ENCODE measurements around the gene HAT1.

HAT1 gene

DNA sequence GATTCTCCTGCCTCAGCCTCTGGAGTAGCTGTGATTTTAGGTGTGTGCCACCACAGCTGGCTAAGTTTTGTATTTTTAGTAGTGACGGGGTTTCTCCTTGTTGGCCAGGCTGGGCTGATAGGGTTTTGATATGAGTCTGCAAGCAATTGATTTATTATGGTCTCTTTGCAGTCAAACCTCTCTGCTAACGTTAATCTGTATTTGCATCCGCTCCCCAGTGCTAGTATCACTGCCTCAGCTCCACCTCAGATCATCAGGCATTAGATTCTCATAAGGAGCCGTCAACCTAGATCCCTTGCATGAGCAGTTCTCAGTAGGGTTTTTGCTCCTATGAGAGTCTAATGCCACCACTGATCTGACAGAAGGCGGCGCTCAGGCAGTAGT, 19.0 kb downstream of the HAT1 start:
- H3K4me1 ChIP-seq (ENCODE audit: insufficient read depth, low read length), result no peaks in the 10 kb centered on the region
- no peaks in the 10 kb centered on the region for H3K9me3 ChIP-seq (ENCODE audit: insufficient read depth, low read length, severe bottlenecking)
- no peak overlapping the region for H3K4me3 ChIP-seq (ENCODE audit: low read depth in 1 of 2, low read length in 2 of 2)
- ATAC-seq (ENCODE audit: insufficient read depth, low read depth) (0 out of 3 replicates have a peak, but pooled peaks have one; percentile 29), DNase-seq (no peak)
- H3K36me3 ChIP-seq (ENCODE audit: insufficient read depth, low read length), result peaks cover 26% of the 10 kb centered on the region
- H3K4me2 ChIP-seq (ENCODE audit: insufficient read depth, low read length), result no peak overlapping the region
- H3K27me3 ChIP-seq (ENCODE audit: insufficient read depth, low read length, poor library complexity), result no peaks in the 10 kb centered on the region
- no peak overlapping the region for H2AFZ ChIP-seq (ENCODE audit: low read depth, low read length)
- no peak overlapping the region for H3K27ac ChIP-seq (ENCODE audit: low read length)
- peaks cover 98% of the 10 kb centered on the region for H3K79me2 ChIP-seq (ENCODE audit: insufficient read depth, low read length)
- TF ChIP-seq, protein P1, sequence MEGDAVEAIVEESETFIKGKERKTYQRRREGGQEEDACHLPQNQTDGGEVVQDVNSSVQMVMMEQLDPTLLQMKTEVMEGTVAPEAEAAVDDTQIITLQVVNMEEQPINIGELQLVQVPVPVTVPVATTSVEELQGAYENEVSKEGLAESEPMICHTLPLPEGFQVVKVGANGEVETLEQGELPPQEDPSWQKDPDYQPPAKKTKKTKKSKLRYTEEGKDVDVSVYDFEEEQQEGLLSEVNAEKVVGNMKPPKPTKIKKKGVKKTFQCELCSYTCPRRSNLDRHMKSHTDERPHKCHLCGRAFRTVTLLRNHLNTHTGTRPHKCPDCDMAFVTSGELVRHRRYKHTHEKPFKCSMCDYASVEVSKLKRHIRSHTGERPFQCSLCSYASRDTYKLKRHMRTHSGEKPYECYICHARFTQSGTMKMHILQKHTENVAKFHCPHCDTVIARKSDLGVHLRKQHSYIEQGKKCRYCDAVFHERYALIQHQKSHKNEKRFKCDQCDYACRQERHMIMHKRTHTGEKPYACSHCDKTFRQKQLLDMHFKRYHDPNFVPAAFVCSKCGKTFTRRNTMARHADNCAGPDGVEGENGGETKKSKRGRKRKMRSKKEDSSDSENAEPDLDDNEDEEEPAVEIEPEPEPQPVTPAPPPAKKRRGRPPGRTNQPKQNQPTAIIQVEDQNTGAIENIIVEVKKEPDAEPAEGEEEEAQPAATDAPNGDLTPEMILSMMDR (IDR thresholded peaks at IDR 0.05; ENCODE audit: borderline replicate concordance, extremely low read depth, low read length, poor library complexity, severe bottlenecking), result no peak
- TF ChIP-seq EZH2 (IDR thresholded peaks at IDR 0.05; ENCODE audit: borderline replicate concordance, low read depth, low read length, severe bottlenecking), result no peak
- H4K20me1 ChIP-seq (ENCODE audit: insufficient read depth, low read length), result peaks cover 45% of the 10 kb centered on the region
- no peak overlapping the region for H3K9ac ChIP-seq (ENCODE audit: low read depth, low read length)

DNA sequence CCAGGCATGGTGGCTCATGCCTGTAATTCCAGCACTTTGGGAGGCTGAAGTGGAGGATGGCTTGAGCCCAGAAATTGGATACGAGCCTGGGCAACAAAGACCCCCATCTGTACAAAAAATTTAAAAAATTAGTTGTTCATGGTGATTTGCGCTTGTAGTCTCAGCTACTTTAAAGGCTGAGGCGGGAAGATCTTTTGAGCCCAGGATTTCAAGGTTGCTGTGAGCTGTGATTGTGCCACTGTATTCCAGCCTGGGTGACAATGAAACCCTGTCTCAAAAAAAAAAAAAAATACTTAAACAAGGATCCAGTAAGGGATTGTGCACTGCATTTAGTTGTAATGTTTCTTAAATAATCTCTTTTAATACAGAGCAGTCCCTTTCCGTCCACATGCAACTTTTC, 21.6 kb downstream of the HAT1 start:
- ATAC-seq (ENCODE audit: insufficient read depth, low read depth), result no peak
- no peak overlapping the region for H2AFZ ChIP-seq (ENCODE audit: low read depth, low read length)
- peaks cover 25% of the 10 kb centered on the region for H4K20me1 ChIP-seq (ENCODE audit: insufficient read depth, low read length)
- no peak overlapping the region for H3K4me2 ChIP-seq (ENCODE audit: insufficient read depth, low read length)
- peaks cover 29% of the 10 kb centered on the region for H3K36me3 ChIP-seq (ENCODE audit: insufficient read depth, low read length)
- H3K9me3 ChIP-seq (ENCODE audit: insufficient read depth, low read length, severe bottlenecking), result no peaks in the 10 kb centered on the region
- H3K27ac ChIP-seq (ENCODE audit: low read length), result no peak overlapping the region
- H3K27me3 ChIP-seq (ENCODE audit: insufficient read depth, low read length, poor library complexity), result no peaks in the 10 kb centered on the region
- H3K4me1 ChIP-seq (ENCODE audit: insufficient read depth, low read length), result no peaks in the 10 kb centered on the region
- TF ChIP-seq, protein P1 (IDR thresholded peaks at IDR 0.05; ENCODE audit: borderline replicate concordance, extremely low read depth, low read length, poor library complexity, severe bottlenecking), result no peak
- no peak for TF ChIP-seq EZH2 (IDR thresholded peaks at IDR 0.05; ENCODE audit: borderline replicate concordance, low read depth, low read length, severe bottlenecking)
- no peak for DNase-seq
- H3K9ac ChIP-seq (ENCODE audit: low read depth, low read length), result no peak overlapping the region
- no peak overlapping the region for H3K4me3 ChIP-seq (ENCODE audit: low read depth in 1 of 2, low read length in 2 of 2)
- peaks cover 94% of the 10 kb centered on the region for H3K79me2 ChIP-seq (ENCODE audit: insufficient read depth, low read length)

DNA sequence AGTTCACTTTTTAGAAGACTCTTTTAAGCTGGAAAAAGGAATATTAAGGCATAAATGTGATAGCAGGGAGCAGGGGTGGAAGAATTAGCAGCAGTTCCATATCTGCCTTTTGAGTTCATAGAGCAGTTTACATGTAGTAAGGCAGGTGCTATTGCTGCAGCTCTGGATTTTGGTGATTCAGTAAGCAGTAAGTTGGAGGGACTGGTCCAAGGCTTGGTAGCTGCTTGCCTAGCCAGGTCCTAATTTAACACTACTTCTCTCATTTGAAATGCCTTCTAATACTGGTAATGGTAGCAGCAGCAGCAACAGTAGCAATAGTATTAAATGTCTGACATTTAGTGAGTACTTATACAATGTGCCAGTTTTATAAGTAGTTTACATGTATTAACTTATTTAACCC, 30.0 kb downstream of the HAT1 start:
- peaks cover 5% of the 10 kb centered on the region; the same call in 1 of the 2 replicates for H4K20me1 ChIP-seq (ENCODE audit: insufficient read depth, low read length)
- no peak overlapping the region for H3K4me3 ChIP-seq (ENCODE audit: low read depth in 1 of 2, low read length in 2 of 2)
- no peak for ATAC-seq (ENCODE audit: insufficient read depth, low read depth)
- H3K4me1 ChIP-seq (ENCODE audit: insufficient read depth, low read length), result no peaks in the 10 kb centered on the region
- no peaks in the 10 kb centered on the region for H3K27me3 ChIP-seq (ENCODE audit: insufficient read depth, low read length, poor library complexity)
- H3K36me3 ChIP-seq (ENCODE audit: insufficient read depth, low read length), result peaks cover 44% of the 10 kb centered on the region
- no peak for DNase-seq
- H2AFZ ChIP-seq (ENCODE audit: low read depth, low read length), result no peak overlapping the region
- H3K79me2 ChIP-seq (ENCODE audit: insufficient read depth, low read length), result peaks cover 50% of the 10 kb centered on the region
- no peak for TF ChIP-seq EZH2 (IDR thresholded peaks at IDR 0.05; ENCODE audit: borderline replicate concordance, low read depth, low read length, severe bottlenecking)
- TF ChIP-seq, protein P1 (IDR thresholded peaks at IDR 0.05; ENCODE audit: borderline replicate concordance, extremely low read depth, low read length, poor library complexity, severe bottlenecking), result no peak
- no peak overlapping the region for H3K27ac ChIP-seq (ENCODE audit: low read length)
- no peak overlapping the region for H3K9ac ChIP-seq (ENCODE audit: low read depth, low read length)
- H3K4me2 ChIP-seq (ENCODE audit: insufficient read depth, low read length), result no peak overlapping the region
- H3K9me3 ChIP-seq (ENCODE audit: insufficient read depth, low read length, severe bottlenecking), result no peaks in the 10 kb centered on the region

DNA sequence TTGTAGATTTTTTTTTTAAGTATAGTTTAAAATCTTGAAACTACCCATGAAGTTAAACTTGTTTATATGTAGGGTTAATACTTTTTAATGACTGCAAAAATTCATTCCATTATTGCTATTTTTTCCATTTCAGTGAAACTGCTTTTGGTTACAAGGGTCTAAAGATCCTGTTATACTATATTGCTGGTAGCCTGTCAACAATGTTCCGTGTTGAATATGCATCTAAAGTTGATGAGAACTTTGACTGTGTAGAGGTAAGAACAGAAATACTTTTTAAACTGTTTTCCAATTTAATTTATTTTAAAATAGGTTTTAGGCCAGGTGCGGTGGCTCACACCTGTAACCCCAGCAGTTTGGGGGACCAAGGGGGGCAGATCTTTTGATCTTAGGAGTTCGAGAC, 30.5 kb downstream of the HAT1 start:
- no peak overlapping the region for H2AFZ ChIP-seq (ENCODE audit: low read depth, low read length)
- H3K4me2 ChIP-seq (ENCODE audit: insufficient read depth, low read length), result no peak overlapping the region
- peaks cover 47% of the 10 kb centered on the region for H3K79me2 ChIP-seq (ENCODE audit: insufficient read depth, low read length)
- H4K20me1 ChIP-seq (ENCODE audit: insufficient read depth, low read length), result peaks cover 5% of the 10 kb centered on the region; the same call in 1 of the 2 replicates
- no peak overlapping the region for H3K9ac ChIP-seq (ENCODE audit: low read depth, low read length)
- DNase-seq, result no peak
- no peaks in the 10 kb centered on the region for H3K9me3 ChIP-seq (ENCODE audit: insufficient read depth, low read length, severe bottlenecking)
- no peaks in the 10 kb centered on the region for H3K27me3 ChIP-seq (ENCODE audit: insufficient read depth, low read length, poor library complexity)
- peaks cover 42% of the 10 kb centered on the region; the same call in 1 of the 2 replicates for H3K36me3 ChIP-seq (ENCODE audit: insufficient read depth, low read length)
- no peak overlapping the region for H3K4me3 ChIP-seq (ENCODE audit: low read depth in 1 of 2, low read length in 2 of 2)
- no peak for ATAC-seq (ENCODE audit: insufficient read depth, low read depth)
- no peaks in the 10 kb centered on the region for H3K4me1 ChIP-seq (ENCODE audit: insufficient read depth, low read length)
- TF ChIP-seq, protein P1 (IDR thresholded peaks at IDR 0.05; ENCODE audit: borderline replicate concordance, extremely low read depth, low read length, poor library complexity, severe bottlenecking), result no peak
- no peak for TF ChIP-seq EZH2 (IDR thresholded peaks at IDR 0.05; ENCODE audit: borderline replicate concordance, low read depth, low read length, severe bottlenecking)
- H3K27ac ChIP-seq (ENCODE audit: low read length), result no peak overlapping the region
